AG09319 (cell line): ENCODE data around the gene PREX1.
A peak's percentile ranks its signal among the peaks of the same experiment; 100 is the strongest.

Experiments
- DNase-seq: peaks from one replicate; pipeline ENCODE4 v3.0.0-alpha.2; 2010; ENCODE audit warnings: low read depth; ENCODE audit errors: extremely low read depth
- TF ChIP-seq, protein P1 (sequence below): IDR thresholded peaks from 2 replicates; pipeline ENCODE4 v1.5.1; 2011; ENCODE audit warnings: low read depth, mild to moderate bottlenecking, inconsistent platforms, low read length, moderate library complexity

The PREX1 gene

DNA sequence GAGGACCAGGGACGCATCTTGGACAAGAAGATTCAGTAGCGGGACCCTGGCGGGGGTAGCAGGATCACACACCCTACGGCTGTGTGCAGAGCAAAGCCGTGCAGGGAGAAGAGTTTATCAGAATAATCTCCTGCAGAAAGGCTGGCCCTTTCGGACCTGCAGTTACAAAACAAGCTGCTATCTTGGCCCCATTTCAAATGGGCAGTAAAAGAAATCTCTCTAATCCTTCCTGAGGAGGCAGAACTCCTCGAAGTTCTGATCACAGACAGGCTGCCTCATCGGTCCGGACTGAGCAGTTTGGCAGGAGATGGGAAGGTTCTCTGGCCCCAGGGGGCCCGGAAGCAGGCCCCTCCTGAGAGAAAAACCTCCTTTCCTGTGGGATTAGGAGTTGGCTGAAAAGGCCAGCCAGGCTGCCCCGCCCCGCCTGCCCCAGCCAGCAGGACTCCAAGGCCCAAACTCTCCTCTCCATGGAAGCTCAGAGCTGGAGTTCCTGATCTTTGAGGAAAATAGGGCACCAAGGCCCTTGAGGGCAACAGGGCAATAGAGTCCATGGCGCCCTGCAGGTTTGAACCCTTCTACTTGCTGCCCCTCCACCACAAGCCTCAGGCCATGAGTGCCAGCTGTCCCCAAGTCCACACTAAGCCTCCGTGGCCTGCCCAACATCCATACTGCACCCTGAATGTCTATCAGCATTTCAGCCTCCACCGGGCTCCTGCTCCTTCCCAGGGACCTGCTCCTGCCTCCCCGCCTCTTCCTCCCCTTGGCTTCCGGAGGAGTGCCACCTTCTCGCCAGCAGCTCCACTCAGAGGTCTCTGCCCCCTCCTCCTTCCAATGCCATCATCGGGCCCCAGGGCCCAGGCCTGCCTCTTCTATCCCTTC lies 141.3 kb downstream of the PREX1 start:
- TF ChIP-seq, protein P1, sequence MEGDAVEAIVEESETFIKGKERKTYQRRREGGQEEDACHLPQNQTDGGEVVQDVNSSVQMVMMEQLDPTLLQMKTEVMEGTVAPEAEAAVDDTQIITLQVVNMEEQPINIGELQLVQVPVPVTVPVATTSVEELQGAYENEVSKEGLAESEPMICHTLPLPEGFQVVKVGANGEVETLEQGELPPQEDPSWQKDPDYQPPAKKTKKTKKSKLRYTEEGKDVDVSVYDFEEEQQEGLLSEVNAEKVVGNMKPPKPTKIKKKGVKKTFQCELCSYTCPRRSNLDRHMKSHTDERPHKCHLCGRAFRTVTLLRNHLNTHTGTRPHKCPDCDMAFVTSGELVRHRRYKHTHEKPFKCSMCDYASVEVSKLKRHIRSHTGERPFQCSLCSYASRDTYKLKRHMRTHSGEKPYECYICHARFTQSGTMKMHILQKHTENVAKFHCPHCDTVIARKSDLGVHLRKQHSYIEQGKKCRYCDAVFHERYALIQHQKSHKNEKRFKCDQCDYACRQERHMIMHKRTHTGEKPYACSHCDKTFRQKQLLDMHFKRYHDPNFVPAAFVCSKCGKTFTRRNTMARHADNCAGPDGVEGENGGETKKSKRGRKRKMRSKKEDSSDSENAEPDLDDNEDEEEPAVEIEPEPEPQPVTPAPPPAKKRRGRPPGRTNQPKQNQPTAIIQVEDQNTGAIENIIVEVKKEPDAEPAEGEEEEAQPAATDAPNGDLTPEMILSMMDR, result no peak
- DNase-seq, result no peak

DNA sequence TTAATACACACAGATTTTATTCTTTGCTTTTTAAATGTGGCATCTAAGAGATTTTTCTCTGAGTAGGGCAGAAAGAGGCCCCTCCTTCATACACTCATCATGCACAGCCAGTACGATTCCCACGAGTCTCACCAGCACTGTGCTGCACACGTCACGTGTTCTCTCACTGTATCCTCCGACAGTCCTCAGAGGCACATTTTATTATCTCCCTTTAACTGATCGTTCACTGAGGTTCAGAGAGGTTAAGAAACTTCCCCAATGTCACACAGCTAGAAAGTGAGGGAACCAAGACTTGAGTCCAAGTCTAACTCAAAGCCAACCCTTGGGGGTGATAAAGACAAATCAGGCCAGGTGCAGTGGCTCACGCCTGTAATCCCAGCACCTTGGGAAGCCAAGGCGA lies 142.5 kb downstream of the PREX1 start:
- TF ChIP-seq, protein P1, result no peak

DNA sequence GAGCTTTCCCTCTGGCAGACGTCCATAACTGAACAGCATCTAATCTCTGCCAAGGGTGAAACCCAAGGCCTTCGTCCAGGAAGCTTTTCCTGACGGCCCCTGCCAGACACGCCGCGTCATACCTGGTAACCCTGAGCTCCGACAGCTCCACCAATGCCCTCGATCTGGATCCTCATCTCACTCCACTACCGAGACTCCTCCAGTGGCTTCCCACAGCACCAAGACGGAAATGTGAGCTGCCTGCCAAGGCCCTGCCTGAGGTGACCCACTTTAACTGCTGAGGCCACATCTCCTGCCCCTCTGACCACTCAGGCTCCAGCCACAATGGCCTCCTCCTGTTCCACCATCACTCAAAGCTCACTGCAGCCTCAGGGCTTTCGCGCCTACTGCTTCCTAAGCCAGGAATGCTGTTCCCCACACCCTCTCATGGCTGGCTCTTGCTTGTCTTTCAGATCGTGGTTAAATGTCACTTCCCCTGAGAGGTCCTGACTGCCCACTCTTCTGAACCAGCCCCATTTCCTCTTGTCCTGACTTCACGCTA lies 143.2 kb downstream of the PREX1 start:
- no peak for DNase-seq
- TF ChIP-seq, protein P1, result no peak

More for the DNA sequence above, 142.5 kb downstream of the PREX1 start:
- DNase-seq, result no peak

DNA sequence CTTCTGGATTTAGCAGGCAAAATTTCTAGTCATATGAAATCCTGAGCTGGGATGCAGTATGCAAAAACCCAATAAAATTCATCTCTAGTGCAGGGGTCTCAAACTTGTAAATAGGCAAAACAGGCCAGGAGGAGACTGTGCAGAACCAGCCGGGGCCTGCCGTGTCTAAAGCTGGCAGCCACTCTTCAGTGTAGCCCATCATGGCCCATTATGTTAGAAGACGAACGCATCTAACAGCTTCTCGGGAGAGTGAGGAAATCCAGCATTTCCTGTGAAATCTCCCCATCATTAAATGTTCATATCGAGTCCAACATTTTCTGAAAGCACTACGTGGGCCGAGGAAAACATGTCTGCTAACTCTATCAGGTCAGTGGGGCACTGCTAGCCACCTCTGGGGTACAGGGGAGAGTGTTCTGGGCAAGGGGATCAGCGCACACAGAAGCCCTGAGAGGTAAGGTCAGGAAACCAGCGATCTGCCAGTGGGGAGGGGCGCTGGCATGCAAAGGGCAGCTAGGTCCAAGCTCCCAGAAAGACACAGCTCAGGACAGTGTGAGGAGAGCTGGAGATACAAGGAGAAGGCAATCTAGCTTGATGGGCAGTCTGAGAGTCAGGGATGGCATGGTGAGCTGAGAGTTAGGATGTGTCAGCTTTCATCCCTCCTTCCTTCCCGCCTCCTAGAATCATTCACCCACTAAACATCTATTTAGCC lies 144.2 kb downstream of the PREX1 start:
- DNase-seq, result no peak
- TF ChIP-seq, protein P1, result no peak

DNA sequence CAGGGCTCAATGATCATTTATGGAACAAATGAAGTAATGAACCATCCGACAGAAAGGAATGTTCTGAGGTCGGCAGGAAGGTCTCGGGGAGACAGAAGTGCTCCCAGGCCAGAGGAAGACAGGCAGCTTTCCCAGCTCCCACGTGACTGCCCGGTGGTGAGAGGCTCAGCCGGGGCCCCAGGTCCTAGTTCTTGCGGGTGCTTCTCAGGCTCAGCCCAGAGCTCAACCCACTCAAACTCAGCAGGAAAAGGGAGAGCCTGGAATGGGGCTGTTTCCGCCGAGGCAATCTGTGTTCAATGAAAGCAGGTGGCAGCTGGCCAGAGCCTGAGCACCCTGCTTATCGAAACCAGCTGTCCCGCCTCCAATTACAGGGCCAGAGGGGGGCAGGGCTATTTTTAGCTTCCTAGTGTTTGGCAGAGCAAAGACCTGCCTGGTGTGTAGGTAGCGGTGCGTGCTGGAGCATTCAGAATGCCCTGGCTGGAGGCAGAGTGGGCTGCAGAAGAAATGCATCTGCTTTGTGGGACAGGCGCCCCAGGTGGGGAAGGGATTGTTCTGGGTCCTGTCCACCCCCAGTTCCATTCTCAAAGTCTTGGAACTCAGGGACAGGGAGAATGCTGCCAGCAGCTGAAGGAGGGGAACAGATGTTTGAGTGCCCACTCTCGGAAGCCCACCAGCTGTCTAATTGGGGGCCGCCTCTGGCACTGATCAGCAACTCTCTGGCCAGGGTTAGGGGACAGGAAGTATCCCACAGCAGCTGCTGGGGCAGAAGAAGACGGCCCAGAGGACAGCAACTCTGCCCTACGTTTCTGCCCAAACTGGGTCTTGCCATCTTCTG lies 145.1 kb downstream of the PREX1 start:
- DNase-seq, result peak; percentile 97
- TF ChIP-seq, protein P1, result no peak

DNA sequence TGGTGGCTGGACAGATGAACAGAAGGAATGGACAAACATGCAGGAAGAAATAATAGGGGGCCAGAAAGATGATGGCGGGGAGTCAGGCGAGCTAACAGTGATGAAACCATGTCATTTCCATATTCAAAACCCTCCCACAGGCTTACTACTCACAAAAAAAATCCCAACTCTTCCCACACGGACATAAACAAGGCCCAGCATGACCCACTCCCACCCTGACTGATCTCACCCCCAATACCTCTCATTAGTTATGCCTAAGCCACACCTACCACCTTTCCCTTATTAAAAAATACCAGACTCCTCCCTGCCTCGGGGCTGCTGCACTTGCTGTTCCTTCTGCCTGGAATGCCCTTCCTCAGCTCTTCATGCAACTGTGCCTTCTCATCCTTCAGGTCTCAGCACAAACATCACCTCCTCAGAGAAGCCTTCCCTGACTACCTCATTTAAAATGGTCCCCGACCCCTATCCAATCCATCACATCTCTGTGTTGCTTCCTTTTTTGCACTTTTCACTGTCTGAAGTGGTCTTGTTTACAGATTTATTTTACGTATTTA lies 145.8 kb downstream of the PREX1 start:
- TF ChIP-seq, protein P1, result no peak
- no peak for DNase-seq
